A549 (cell line): ENCODE results near the gene MYORG. TPM values are rescaled to one million over a fixed set of nuclear protein-coding genes. Genes with fewer than 3 reads are reported as not detected.

Experiments used
- ATAC-seq, 2 experiments: fragments of 200-7000 bp in 1 of 2; fragments of >200 bp in 1 of 2; cut with Nextera tagmentation in 1 of 2; cut with Tn5 transposase in 1 of 2; 3 replicates each; pipeline versions ENCODE4 v1.8.0 to v1.9.1; 2018 to 2020; ENCODE audit warnings: mild to moderate bottlenecking in 1 of 2, moderate library complexity in 1 of 2
- CTCF ChIA-PET: fragments of 300-600 bp; sonication (Branson Sonifier 250); formaldehyde crosslinking; extraction: SDS; loops from one replicate; lab custom pipeline; 2021; ENCODE audit warnings: antibody characterized with exemption, inconsistent platforms; lab: Yijun Ruan, JAX
- POLR2A ChIA-PET: fragments of 350-600 bp; formaldehyde crosslinking; extraction: SDS; loops from one replicate; lab custom pipeline; 2021; ENCODE audit warnings: antibody characterized with exemption, inconsistent platforms; lab: Yijun Ruan, JAX
- DNase-seq, 2 experiments: peaks; one replicate each; pipeline versions ENCODE4 v3.0.0 to v3.0.0-alpha.2; 2011 to 2016; ENCODE audit warnings: low read depth in 1 of 2, low spot score in 1 of 2
- FAIRE-seq: peaks from 2 replicates; lab custom pipeline; 2011; peaks lifted over from hg19 to GRCh38; lab: Jason Lieb, UNC
- H3K27ac ChIP-seq, 2 experiments: fragments of >200 bp; sonication (Bioruptor Twin); formaldehyde crosslinking; 3 replicates each; pipeline ENCODE4 v1.5.1; 2016 to 2017
- H3K4me1 ChIP-seq: fragments of >200 bp; sonication (Bioruptor Twin); formaldehyde crosslinking; 3 replicates; pipeline ENCODE4 v1.6.1; 2016
- H3K4me2 ChIP-seq: fragments of >200 bp; sonication (Bioruptor Twin); formaldehyde crosslinking; 3 replicates; pipeline ENCODE4 v1.6.1; 2016
- H3K4me3 ChIP-seq: fragments of >200 bp; sonication (Bioruptor Twin); formaldehyde crosslinking; 3 replicates; pipeline ENCODE4 v1.5.1; 2016
- H3K9me3 ChIP-seq: fragments of >200 bp; sonication (Bioruptor Twin); formaldehyde crosslinking; 3 replicates; pipeline ENCODE4 v1.6.1; 2016
- ATOH8 ChIP-seq: fragments of 250-450 bp; sonication (Bioruptor Pico); IDR thresholded peaks from 2 replicates; pipeline ENCODE4 v1.5.0; 2020; ENCODE audit warnings: low read depth, mild to moderate bottlenecking, moderate library complexity
- BHLHE40 ChIP-seq: IDR thresholded peaks from 2 replicates; pipeline ENCODE4 v1.6.1; 2012; ENCODE audit warnings: low read depth, low read length, inconsistent platforms
- CHD2 ChIP-seq: fragments of 150-350 bp; IDR thresholded peaks from 2 replicates; pipeline ENCODE4 v1.6.1; 2014; ENCODE audit warnings: low read length; ENCODE audit not compliant: partially characterized antibody
- CTCF ChIP-seq: fragments of >200 bp; sonication (Bioruptor Twin); formaldehyde crosslinking; IDR thresholded peaks from 3 replicates; pipeline ENCODE4 v1.5.1; 2016
- EHMT2 ChIP-seq: fragments of 200-600 bp; sonication (generic); IDR thresholded peaks from 2 replicates; pipeline ENCODE4 v1.6.1; 2016; ENCODE audit warnings: antibody characterized with exemption, low read depth, mild to moderate bottlenecking, moderate library complexity
- EP300 ChIP-seq, 2 experiments: fragments of >200 bp; sonication (Bioruptor Twin); formaldehyde crosslinking; IDR thresholded peaks; 2 replicates in 1 of 2; 3 replicates in 1 of 2; pipeline ENCODE4 v1.6.1; 2016 to 2017
- ESRRA ChIP-seq: fragments of 150-350 bp; IDR thresholded peaks from 2 replicates; pipeline ENCODE4 v1.6.1; 2014; ENCODE audit warnings: mild to moderate bottlenecking, low read length, borderline replicate concordance
- FOSB ChIP-seq: fragments of 250-450 bp; sonication (Bioruptor Pico); IDR thresholded peaks from 2 replicates; pipeline ENCODE4 v1.5.0; 2020; ENCODE audit warnings: mild to moderate bottlenecking, moderate library complexity
- FOSL2 ChIP-seq, 2 experiments: fragments of 450-650 bp in 1 of 2; fragments of >200 bp in 1 of 2; sonication (Bioruptor Twin) in 1 of 2; formaldehyde crosslinking; IDR thresholded peaks; 2 replicates each; pipeline versions ENCODE4 v1.5.0 to v1.6.1; 2016 to 2020; ENCODE audit warnings: mild to moderate bottlenecking in 1 of 2, moderate library complexity in 1 of 2
- GATA3 ChIP-seq: IDR thresholded peaks from 2 replicates; pipeline ENCODE4 v1.6.1; 2012; ENCODE audit warnings: borderline replicate concordance
- HDAC2 ChIP-seq: fragments of 200-600 bp; sonication (generic); IDR thresholded peaks from 2 replicates; pipeline ENCODE4 v1.6.1; 2016
- HOXA7 ChIP-seq: fragments of 250-450 bp; sonication (Bioruptor Pico); IDR thresholded peaks from 2 replicates; pipeline ENCODE4 v1.5.0; 2020; ENCODE audit warnings: mild to moderate bottlenecking, moderate library complexity
- KDM5A ChIP-seq: fragments of 200-600 bp; sonication (generic); IDR thresholded peaks from 2 replicates; pipeline ENCODE4 v1.6.1; 2016; ENCODE audit warnings: antibody characterized with exemption, mild to moderate bottlenecking
- MAX ChIP-seq: IDR thresholded peaks from 2 replicates; pipeline ENCODE4 v1.6.1; 2012
- MAZ ChIP-seq: fragments of 150-350 bp; IDR thresholded peaks from 2 replicates; pipeline ENCODE4 v1.6.1; 2014; ENCODE audit warnings: antibody characterized with exemption, low read depth, low read length, borderline replicate concordance
- PBX3 ChIP-seq: IDR thresholded peaks from 2 replicates; pipeline ENCODE4 v1.6.1; 2012
- RCOR1 ChIP-seq: fragments of 150-350 bp; IDR thresholded peaks from 2 replicates; pipeline ENCODE4 v1.6.1; 2014; ENCODE audit warnings: antibody characterized with exemption, low read length, low read depth
- REST ChIP-seq: fragments of 200-600 bp; sonication (generic); IDR thresholded peaks from 2 replicates; pipeline ENCODE4 v1.6.1; 2016; ENCODE audit warnings: antibody characterized with exemption, mild to moderate bottlenecking, moderate library complexity
- SMC3 ChIP-seq: fragments of >200 bp; sonication (Bioruptor Twin); formaldehyde crosslinking; IDR thresholded peaks from 3 replicates; pipeline ENCODE4 v1.6.1; 2018; ENCODE audit warnings: inconsistent platforms
- SREBF2 ChIP-seq: fragments of 450-650 bp; IDR thresholded peaks from 2 replicates; pipeline ENCODE4 v1.6.1; 2014; ENCODE audit warnings: mild to moderate bottlenecking, moderate library complexity
- TFCP2L1 ChIP-seq: fragments of 250-450 bp; sonication (Bioruptor Pico); IDR thresholded peaks from 2 replicates; pipeline ENCODE4 v1.5.0; 2021; ENCODE audit warnings: mild to moderate bottlenecking
- ZSCAN20 ChIP-seq: fragments of 250-450 bp; sonication (Bioruptor Pico); IDR thresholded peaks from 2 replicates; pipeline ENCODE4 v1.8.0; 2022; ENCODE audit warnings: mild to moderate bottlenecking, moderate library complexity
- WGBS: methylation state at CpG from one replicate; pipeline ENCODE4 v1.1.6; 2017; ENCODE audit errors: missing lambda C conversion rate; 5-methylcytosine and 5-hydroxymethylcytosine counted together
- polyA plus RNA-seq, 4 experiments: library from polyadenylated mRNA; depleted of rRNA in 3 of 4; stranded (reverse); fragments of >200 nt; fragmentation: RNase III in 1 of 4; extraction: RNeasy Plus Mini Kit Qiagen cat#74134 plus additional on column Dnase treatment in 1 of 4; gene quantifications; 2 replicates in 3 of 4; 3 replicates in 1 of 4; pipeline ENCODE4 v1.2.3, GENCODE V29; 2011 to 2017

MYORG gene
- polyA plus RNA-seq, 2 of the 4 experiments (the other 2 are of a cell fraction), result 2.2 to 4.1 TPM

GRCh38 chr9:34417734-34418133 is 41.0 kb upstream of the MYORG start:
- 89% methylated on average over 3 of the region's 3 CpGs for WGBS
- ChIA-PET CTCF (interaction anchor here (0.7 to 7.0 kb wide), 9 partner anchors 9 to 216 kb away, joined by 3 to 63 read pairs (median 4); no protein-coding TSS in a partner anchor), POLR2A (no interaction called here)
- no peak for TF ChIP-seq TFCP2L1 (CRISPR knock-in tag)
- TF ChIP-seq GATA3, result no peak
- no peak for TF ChIP-seq EP300 (IDR thresholded peaks at IDR 0.05)
- TF ChIP-seq BHLHE40, result no peak
- no peak for TF ChIP-seq HOXA7 (CRISPR knock-in tag)
- TF ChIP-seq SMC3, result no peak
- no peak for TF ChIP-seq FOSL2 (IDR thresholded peaks at IDR 0.05)
- TF ChIP-seq FOSL2 (CRISPR knock-in tag; IDR thresholded peaks at IDR 0.05), result no peak
- TF ChIP-seq EHMT2, result no peak
- TF ChIP-seq FOSB (CRISPR knock-in tag), result no peak
- no peak for TF ChIP-seq RCOR1
- TF ChIP-seq ATOH8 (CRISPR knock-in tag), result no peak
- no peak for TF ChIP-seq MAZ
- TF ChIP-seq CHD2, result no peak
- no peak for TF ChIP-seq SREBF2
- no peak for TF ChIP-seq REST
- TF ChIP-seq PBX3, result no peak
- TF ChIP-seq ESRRA, result no peak
- no peak for TF ChIP-seq ZSCAN20 (CRISPR knock-in tag)
- no peak for TF ChIP-seq CTCF
- no peak for TF ChIP-seq KDM5A
- ATAC-seq (no peak), FAIRE-seq (no peak), DNase-seq (no peak)
- H3K9me3 ChIP-seq, result no peaks in the 10 kb centered on the region
- H3K4me3 ChIP-seq, result no peak overlapping the region
- H3K4me1 ChIP-seq, result no peaks in the 10 kb centered on the region
- H3K27ac ChIP-seq, result no peak overlapping the region
- no peak overlapping the region for H3K4me2 ChIP-seq

GRCh38 chr9:34413231-34413852 is 36.6 kb upstream of the MYORG start:
- TF ChIP-seq REST, result peak; percentile 92
- no peak for TF ChIP-seq MAX
- no peak for TF ChIP-seq TFCP2L1 (CRISPR knock-in tag)
- peak; percentile 61 for TF ChIP-seq EHMT2
- TF ChIP-seq HDAC2, result no peak
- TF ChIP-seq, all 56 proteins: peak for 2
- DNase-seq (peak; percentile 27 to 49), FAIRE-seq (no peak), ATAC-seq (peak; percentile 39 to 73; a peak in 4 of 6 replicates)
- H3K4me1 ChIP-seq, result no peaks in the 10 kb centered on the region
- WGBS, result 54% methylated on average over 6 of the region's 6 CpGs
- H3K4me2 ChIP-seq, result no peak overlapping the region
- CTCF ChIA-PET, result interaction anchor here (0.9 to 7.0 kb wide), 6 partner anchors 10 to 178 kb away, joined by 4 to 63 read pairs (median 8); no protein-coding TSS in a partner anchor
- no peak overlapping the region for H3K27ac ChIP-seq
- POLR2A ChIA-PET, result no interaction called here
- no peak overlapping the region for H3K4me3 ChIP-seq
- no peaks in the 10 kb centered on the region for H3K9me3 ChIP-seq
